ENCODE measurements around the gene CCNQ. TPM values are rescaled to one million over a fixed set of nuclear protein-coding genes. Genes with fewer than 3 reads are reported as not detected.

Gene CCNQ
- total and polyA plus RNA-seq, 2 donors (not counting 3 experiments of a cell fraction or from before 2014, with no cell fraction given): 21.3 to 37.0 TPM

GRCh38 chrX:153600032-153600373, 1.1 kb upstream of the CCNQ start:
- no peak for FAIRE-seq
- dilution Hi-C loops (cut with MboI; ENCODE audit: extremely low pct_ligation_motif_present, low sequenced_read_pairs) (no loop called here), intact Hi-C loops (cut with micrococcal nuclease) (no loop called here)
- Histone ChIP-seq H4K20me1 (replicated peaks; ENCODE audit: control insufficient read depth, extremely low read depth, insufficient read depth, low read length) (no peaks in the 10 kb centered on the region), H3K4me1 (ENCODE audit: control insufficient read depth, extremely low read depth, insufficient read depth, low read length) (peaks cover 7% of the 10 kb centered on the region), H3K4me3 (replicated peaks in 1 of 3; ENCODE audit: insufficient read depth in 1 of 3, low read depth in 1 of 3, low read length in 3 of 3) (peak overlapping the region in 2 of 3 experiments; percentile 57 to 74), H2AFZ (ENCODE audit: low read depth, low read length) (peak overlapping the region; percentile 89), H3K36me3 (ENCODE audit: control insufficient read depth in 2 of 2, extremely low read depth in 1 of 2, insufficient read depth in 2 of 2, low read length in 2 of 2) (no peaks in the 10 kb centered on the region), H3K9ac (replicated peaks; ENCODE audit: extremely low read depth, insufficient read depth, low read length) (no peak overlapping the region), H3K9me3 (replicated peaks; ENCODE audit: control insufficient read depth, insufficient read depth, low read length) (no peaks in the 10 kb centered on the region), H3K27ac (ENCODE audit: insufficient read depth, low read depth, low read length) (no peak overlapping the region), H3K79me2 (ENCODE audit: control insufficient read depth, insufficient read depth, low read length) (peaks cover 12% of the 10 kb centered on the region), H3K4me2 (ENCODE audit: insufficient read depth, low read length) (peak overlapping the region; percentile 76), H3K27me3 (ENCODE audit: control insufficient read depth in 2 of 2, insufficient read depth in 2 of 2, low read length in 2 of 2) (no peaks in the 10 kb centered on the region), H3K9me1 (replicated peaks; ENCODE audit: control insufficient read depth, extremely low read depth, insufficient read depth, low read length) (no peaks in the 10 kb centered on the region)
- no TSS peak for BruUV-seq (replicated peaks)
- ChIA-PET CTCF (interaction anchor here (1.3 to 4.1 kb wide), 4 partner anchors 10 to 108 kb away, joined by 3 to 32 read pairs (median 5); no protein-coding TSS in a partner anchor), POLR2A (no interaction called here)
- TF ChIP-seq POLR2AphosphoS5 (IDR thresholded peaks at IDR 0.05; ENCODE audit: insufficient read depth, low read depth, low read length) (no peak), GATA2 (IDR thresholded peaks at IDR 0.05; ENCODE audit: insufficient read depth, insufficient read length, low read depth, low read length) (no peak), CTCF (IDR thresholded peaks at IDR 0.05; ENCODE audit: extremely low read depth in 1 of 2, insufficient read depth in 1 of 2, low read depth in 1 of 2, low read length in 2 of 2) (no peak), EZH2 (IDR thresholded peaks at IDR 0.05; ENCODE audit: borderline replicate concordance, low read depth, low read length, severe bottlenecking) (no peak)
- no peak for DNase-seq (ENCODE audit: low read depth, low spot score)
